Stimulated activated CD4-positive, alpha-beta T cell treated with anti-CD3 and anti-CD28 coated beads, Interleukin-4, amount 100 ng/mL, for 48 hours (primary cell): Measurements from ENCODE around the gene IMMP2L.

Experiments
- DNase-seq, 2 donors: peaks; one replicate each; pipeline ENCODE4 v3.0.0-alpha.2; 2020; ENCODE audit warnings: low read depth in 2 of 2

Gene IMMP2L

GRCh38 chr7:110994028-110994967 is 568.0 kb downstream of the IMMP2L start:
- DNase-seq: no peak

- no peak for DNase-seq
Observed at GRCh38 chr7:110988890-110989501, 573.3 kb downstream of the IMMP2L start.

DNA sequence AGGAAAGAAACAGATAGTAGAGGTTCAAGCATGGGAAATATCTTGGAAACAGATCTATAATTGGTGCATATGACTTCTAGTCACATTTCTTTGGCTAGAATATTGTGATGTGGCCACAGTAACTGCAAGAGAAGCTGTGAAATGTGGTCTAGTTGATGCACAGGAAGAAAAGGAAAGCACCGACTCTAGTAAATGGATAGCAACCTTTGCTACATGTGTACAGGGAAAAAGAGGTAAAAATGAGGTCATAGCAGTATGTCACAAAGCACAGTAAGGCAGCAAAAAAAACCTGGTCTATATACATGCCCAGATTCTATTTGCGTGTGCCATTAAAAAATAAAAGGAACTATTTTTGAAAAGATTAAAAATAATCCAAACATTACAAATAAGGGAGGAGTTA is 573.9 kb downstream of the IMMP2L start:
- no peak for DNase-seq

DNA sequence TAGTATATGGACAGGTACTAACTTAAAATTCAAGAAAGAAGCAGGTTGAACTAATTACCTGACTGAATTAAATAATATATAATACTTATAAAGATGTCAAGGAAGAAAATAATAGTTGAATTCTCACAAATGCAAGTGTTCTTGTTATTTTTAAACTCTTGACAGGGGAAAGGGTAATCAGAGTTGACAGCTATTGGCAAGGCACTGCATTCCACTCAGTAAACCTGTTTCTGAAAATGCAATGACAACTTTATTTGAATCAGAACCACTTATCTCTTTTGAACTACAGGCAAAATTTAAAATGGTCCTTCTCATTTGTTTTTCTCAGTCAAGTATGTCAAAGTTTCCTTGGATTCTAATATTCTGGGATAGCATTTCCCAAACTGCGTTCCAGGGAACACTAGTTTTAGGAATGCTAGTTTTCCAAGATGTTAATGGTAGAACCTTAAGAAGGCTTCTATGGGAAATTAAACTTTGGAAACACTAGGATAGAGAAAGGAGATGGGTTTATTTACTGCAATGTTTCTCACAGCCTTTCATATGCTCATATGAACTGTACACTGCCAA is 575.1 kb downstream of the IMMP2L start:
- no peak for DNase-seq

- no peak for DNase-seq
Observed at GRCh38 chr7:110983822-110984456, 578.4 kb downstream of the IMMP2L start.

- DNase-seq: no peak
Observed at GRCh38 chr7:110977127-110977737, 585.1 kb downstream of the IMMP2L start.

DNA sequence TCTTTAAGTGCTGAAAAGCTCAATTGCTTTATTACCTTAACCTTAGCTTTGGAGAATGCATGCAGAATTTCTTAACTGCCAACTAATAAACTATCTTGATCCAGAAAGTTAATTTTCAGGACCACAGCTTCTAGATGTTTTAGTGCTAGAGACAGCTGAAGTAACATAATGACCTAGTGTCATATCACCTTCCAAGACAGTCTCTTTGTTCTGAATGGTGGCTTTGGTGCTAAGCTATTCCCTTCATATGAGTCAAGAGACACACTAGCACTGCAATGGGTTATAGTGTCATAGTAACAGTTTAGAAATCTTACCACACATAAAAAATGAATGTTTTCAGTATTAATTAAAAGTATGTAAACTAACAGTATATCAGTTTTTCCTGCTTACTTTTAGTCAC is 586.8 kb downstream of the IMMP2L start:
- no peak for DNase-seq

DNA sequence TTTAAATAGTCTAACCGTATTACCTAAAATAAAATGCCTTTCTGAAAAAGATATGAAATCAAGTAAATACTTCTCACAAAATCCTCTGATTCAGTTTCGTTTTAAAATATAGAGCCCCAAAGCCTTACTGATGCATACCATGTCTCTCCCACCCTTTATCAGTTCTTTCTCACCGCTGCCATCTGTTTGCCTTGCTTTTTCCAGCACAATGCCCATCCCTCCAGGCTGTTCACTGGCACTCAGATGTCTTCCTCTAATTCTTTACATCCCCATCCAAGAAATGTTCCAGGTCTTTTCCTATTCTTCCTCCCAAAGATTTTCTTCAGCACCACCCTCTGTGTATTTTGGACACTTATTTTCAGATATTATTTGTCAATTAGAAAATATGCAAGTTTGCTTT is 587.9 kb downstream of the IMMP2L start:
- DNase-seq: no peak

GRCh38 chr7:110973196-110973990 is 588.9 kb downstream of the IMMP2L start:
- no peak for DNase-seq

- DNase-seq: no peak
Observed at GRCh38 chr7:110964775-110965174, 597.5 kb downstream of the IMMP2L start.

GRCh38 chr7:110962826-110963225 is 599.5 kb downstream of the IMMP2L start:
- no peak for DNase-seq

- no peak for DNase-seq
Observed at GRCh38 chr7:110962374-110962773, 599.9 kb downstream of the IMMP2L start.

DNA sequence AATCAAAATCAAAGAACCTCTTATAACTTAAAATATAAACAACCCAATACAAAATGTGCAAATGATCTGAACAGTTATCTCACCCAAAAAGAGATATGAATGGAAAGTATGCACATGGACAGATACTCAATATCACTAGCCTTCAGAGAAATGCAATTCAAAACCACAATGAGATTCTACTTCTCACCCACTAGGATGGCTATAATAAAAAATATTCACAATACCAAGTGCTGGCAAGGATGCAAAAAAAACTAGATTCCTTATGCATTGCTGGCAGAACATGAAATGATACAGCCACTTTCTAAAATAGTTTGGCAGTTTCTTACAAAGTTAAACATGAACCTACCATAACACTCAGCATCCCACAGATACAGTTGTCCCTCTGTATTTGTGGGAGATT is 601.5 kb downstream of the IMMP2L start:
- no peak for DNase-seq

GRCh38 chr7:110948280-110948679 is 614.0 kb downstream of the IMMP2L start:
- DNase-seq: no peak

DNA sequence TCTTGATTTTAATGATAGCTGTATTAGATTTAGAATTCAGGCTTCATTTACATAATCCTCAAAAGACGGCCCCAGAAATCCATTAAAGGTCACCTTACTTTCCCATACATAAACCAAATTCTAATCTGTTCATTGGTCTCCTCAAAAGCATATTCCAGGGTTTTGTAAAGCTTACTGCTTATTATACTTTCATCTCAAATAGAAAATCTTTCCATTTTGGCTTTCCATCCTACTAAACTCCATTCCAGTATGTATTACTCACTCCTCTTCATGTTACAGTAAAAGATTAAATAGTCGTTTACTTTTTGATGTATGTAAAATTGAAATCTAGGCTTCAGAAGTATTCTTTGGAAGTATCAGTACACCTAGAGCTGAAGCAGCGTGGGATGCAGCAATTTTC is 614.9 kb downstream of the IMMP2L start:
- no peak for DNase-seq

- no peak for DNase-seq
Observed at GRCh38 chr7:110944966-110945644, 617.2 kb downstream of the IMMP2L start.

- DNase-seq: no peak
Observed at GRCh38 chr7:110944448-110944847, 617.8 kb downstream of the IMMP2L start.

GRCh38 chr7:110943701-110944345 is 618.5 kb downstream of the IMMP2L start:
- no peak for DNase-seq

DNA sequence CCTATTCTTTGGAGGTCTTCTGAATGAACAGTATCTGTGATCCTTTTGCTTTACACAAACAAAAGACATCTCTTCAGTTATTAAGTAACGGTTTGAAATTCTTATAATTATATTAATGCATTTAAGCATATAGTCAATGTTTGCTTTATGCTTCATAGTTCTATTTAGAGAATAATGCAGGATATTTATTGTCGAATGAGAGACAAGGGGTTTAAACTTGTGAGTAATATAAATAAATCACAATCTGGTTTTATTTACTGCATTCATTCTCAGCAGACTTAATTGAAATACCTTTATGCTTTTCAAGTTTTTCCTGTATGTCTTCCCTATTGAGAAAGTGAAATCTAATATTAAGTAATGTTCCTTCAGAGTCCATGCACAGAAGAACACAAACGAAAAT is 620.9 kb downstream of the IMMP2L start:
- DNase-seq: no peak

DNA sequence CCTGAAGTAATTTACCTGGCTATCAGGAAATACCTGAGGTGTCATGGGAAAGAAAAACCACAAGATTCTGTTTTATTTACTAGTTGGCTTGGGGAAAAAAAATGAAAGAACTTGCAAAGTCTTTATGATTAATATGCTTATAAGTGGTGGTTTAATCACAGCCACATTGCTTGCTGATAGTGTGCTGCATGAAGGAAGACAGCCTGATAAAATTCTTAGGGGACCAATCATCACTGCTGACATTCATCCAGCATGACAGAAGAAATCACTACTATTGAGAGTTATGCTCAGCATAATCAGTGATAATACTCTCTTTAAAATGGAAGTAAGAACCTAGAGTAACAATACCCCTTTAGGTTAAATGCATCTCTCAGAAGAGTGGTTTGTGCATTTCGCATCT is 621.5 kb downstream of the IMMP2L start:
- no peak for DNase-seq
